ENCODE results near the gene MRTO4.
A peak's percentile ranks its signal among the peaks of the same experiment; 100 is the strongest.
"Not testable (repeated sequence)": the region's sequence is repeated elsewhere in the genome, so short reads cannot be mapped to it uniquely, and the experiment has no call there.

The MRTO4 gene

DNA sequence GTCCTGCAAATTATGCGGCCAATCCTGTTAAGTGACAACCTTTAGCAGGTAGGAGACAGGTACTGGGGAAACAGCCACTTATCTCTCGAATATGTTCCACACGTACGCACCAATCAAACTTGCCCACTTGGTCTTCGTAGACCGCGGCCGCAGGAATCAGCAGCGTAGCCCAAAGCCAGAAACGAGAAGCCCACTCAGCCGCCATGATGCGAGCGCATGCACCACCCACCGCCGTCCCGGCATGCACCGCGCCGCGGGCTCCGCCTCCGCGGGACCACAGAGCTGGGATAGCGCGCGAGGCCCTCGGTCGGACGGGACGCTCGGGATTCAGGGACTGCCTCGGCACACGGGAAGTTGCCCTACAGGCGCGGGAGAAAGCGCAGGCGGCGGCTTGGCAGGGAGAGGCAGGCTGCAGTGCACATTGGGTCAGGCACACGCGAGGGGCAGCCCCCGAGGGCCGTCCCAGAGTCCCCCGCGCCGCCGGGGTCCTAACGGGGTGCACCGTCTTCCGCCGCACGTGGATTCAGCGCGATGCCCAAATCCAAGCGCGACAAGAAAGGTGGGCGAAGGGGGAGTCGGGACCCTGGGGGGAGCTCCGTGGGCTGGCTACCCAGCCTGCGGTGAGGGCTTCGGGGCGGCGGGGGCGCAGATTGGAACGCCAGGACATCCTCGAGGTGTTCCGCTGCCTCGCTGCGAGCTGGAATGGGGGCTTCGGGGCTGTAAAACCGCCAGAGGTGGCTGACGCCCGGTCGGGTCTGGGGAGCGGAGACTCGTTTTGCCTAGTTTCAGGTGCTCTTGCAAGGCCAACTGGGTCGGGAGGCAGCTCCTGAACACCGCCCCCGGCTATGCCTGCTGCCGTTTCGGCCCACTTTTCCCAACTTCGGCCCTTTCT is at the start of gene MRTO4, which contains the start of gene EMC1:
Gene MRTO4, plus strand, starts transcription at position 501 of the 892 bp plus-strand sequence. Its CDS starts 31 bp downstream, at position 532.
Gene EMC1, minus strand, starts transcription at position 220 of the 892 bp plus-strand sequence. Its CDS starts 15 bp downstream, at position 205.
- DNase-seq (ENCODE audit: low read depth in 2 of 2, low spot score in 1 of 2) = peak; percentile 74 to 77

DNA sequence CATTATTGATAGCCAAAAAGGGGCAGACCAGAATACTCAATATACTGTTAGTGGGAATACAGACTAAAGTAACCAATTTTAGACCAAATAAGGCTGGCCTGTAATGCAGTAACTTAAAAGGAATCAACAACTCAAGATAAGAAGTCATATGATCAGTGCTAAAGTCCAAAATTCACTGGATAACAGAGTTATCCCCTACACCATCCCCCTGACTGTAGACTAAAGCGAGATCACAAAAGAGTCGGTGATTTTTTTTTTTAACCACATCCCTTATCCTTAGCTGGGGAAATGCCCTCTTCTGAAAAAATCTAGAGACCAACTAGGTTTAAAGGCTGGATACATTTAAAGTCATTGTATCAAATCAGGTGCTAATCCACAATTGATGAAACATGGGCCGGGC is 49.2 kb upstream of the MRTO4 start:
- no peak for DNase-seq (ENCODE audit: low read depth in 2 of 2, low spot score in 1 of 2)

DNA sequence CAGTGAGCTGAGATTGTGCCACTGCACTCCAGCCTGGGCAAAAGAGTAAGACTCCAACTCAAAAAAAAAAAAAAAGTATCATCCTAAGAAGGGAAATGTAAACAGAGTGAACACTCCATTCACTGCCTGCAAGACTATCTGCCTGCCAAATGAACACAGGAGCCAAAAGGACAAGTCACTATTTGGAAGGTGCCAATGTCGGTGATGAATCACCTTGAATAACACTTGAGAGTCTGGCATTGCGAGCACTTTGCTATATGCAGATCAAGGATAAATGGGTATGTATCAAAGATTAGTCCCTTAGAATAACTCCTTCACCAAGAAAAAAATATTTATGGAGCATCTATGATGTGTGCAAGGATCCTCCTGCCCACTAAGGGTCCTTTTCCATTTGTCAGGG is 48.2 kb upstream of the MRTO4 start:
- no peak for DNase-seq (ENCODE audit: low read depth in 2 of 2, low spot score in 1 of 2)

DNA sequence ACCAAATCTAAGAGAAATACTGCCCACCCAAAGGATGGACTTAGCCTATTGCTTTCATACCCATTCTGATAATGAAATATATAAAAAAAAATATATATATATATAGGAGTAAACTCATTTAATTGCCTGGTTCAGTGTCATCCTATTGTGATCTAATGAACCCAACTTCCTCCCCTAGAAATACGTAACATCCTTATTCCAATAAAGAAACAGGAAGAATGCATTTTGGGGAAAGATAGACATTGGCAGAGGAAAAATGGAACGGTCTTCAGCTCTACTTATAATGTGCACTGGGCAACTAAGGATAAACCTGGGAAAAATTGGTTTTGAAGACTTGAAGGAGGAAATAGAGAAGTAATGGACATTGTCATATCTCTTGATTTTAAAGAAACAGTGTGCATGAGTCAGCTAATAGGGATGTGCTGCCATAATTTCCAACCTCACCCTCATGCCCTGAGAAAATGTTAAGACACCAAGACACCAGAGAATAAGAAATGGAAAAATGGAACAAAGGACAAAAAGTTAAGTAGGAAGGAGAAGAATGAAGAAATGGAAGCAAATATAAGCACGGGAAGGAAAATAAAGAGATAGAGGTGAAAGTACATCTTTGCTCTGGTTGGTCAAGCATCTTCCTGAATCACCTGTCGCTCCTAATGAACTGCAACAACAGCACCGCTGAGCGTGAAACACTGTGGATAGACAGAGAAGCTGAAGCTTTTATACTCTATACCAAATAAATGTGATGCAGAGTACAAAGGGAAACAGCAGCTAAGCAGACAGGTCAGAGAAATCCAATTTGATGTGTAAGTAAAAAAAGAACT is 46.9 kb upstream of the MRTO4 start:
- no peak for DNase-seq (ENCODE audit: low read depth in 2 of 2, low spot score in 1 of 2)

DNA sequence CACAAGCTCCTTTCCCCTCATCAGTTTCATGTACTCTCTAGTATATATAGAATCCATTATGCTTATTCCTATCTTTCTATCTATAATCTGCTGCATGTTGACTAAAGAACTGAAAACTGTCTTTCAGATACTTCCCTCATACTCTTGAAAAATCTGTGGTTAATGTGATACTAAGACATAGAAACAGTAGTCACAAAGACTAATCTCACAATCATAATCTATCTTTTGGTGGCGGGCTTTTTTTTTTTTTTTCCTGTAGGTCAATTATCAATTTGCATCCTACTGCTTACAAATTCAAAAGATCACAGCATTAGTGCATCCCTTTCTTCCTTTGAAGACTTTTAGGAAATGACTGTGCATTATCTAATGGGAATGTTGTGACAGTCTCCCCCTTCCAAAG is 46.2 kb upstream of the MRTO4 start:
- DNase-seq (ENCODE audit: low read depth in 2 of 2, low spot score in 1 of 2) = no peak

DNA sequence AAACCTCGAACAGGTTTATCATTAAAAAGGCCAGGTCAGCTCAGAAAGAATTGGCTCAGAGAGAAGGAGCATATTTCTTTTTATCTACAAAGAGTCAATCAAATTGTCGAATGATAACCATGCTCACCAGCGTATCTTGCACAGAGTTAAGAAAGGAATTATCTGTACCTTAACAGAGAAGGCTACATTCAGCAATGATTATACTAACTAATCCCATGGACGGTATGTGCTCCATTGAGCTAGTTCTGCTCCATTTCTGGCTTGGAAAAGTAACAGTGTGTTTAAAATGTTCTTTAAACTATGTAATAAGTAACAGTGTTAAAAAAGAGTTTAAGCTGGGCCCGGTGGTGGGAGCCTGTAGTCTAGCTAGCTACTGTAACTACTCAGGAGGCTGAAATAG is 45.8 kb upstream of the MRTO4 start:
- DNase-seq (ENCODE audit: low read depth in 2 of 2, low spot score in 1 of 2) = no peak

DNA sequence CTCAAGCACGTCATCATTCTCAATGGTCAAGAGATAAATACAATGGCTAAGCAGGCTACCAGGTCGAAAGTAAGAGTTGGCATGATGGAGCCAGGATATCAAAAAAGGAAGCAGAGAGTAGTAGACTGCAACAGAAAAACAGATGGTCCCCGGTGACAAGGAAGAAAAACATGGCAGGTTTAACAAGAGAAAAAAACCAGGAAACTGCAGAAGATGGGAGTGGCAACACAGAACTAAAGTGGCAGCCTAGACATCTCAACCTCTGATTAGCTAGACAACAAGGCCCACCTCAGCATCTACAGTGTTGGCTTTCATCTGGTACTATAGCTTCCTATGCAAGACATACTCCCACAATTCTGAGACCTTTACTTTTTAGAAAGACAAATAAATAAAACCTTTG is 44.7 kb upstream of the MRTO4 start:
- DNase-seq (ENCODE audit: low read depth in 2 of 2, low spot score in 1 of 2) = no peak

DNA sequence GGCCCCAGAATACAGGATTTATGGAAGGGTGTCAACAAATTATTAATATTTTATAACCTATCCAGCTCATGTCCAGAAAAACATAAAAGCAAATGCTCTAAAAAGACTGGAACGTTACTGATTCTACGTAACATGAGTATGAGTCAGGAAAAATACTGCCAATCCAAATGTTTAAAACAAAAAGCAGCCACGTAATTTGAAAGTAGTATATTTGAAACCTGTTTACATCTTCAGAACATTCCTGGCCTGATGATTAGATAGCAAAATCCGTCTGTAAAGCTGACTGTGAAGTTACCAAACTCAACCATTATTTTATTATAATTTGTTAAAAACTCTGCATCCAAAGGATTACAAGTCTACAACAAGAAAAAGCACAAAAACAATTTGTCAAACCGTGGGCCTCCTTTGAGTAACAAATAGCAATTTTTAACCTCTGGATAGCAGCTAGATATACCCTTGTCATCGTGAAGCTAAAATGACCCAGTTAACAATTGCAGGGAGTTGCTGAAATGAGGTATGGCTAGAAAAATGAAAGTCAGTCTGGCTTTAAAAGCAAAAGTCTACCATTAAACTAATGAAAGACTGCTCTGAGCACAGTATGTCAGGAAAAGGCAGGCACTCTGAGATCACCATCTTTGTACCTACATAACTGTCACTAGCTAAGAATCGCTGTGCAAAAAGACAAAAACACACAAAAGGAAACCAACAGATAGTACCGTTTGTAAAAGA is 42.7 kb upstream of the MRTO4 start:
- DNase-seq (ENCODE audit: low read depth in 2 of 2, low spot score in 1 of 2) = no peak

DNA sequence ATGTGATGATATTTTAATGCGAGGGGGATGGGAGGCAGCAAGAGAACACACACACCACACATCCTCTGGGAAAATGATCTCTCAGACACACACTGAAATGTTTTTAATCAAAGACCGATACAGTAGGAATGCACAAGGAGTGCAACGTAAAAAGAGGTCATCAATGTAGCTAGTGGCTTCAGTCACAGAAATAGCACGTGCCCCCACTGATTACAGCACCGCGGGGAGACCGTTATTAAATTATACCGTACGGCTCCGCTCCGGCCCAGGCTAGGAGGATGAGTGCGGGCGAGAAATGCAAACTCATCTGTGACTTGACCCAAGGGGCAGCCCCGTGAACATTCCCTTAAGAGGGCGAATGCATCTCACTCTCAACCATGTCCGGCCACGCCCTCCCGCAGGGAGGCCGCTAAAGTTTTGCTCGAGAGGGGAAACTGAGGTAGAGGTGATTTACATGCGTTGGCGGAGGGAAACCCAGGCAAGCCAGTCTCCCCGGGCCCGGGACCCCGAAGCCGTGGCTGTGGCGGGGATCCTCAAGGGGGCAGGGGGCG is 42.1 kb upstream of the MRTO4 start:
- DNase-seq (ENCODE audit: low read depth in 2 of 2, low spot score in 1 of 2) = peak in 1 of 2 donors; percentile 5

DNA sequence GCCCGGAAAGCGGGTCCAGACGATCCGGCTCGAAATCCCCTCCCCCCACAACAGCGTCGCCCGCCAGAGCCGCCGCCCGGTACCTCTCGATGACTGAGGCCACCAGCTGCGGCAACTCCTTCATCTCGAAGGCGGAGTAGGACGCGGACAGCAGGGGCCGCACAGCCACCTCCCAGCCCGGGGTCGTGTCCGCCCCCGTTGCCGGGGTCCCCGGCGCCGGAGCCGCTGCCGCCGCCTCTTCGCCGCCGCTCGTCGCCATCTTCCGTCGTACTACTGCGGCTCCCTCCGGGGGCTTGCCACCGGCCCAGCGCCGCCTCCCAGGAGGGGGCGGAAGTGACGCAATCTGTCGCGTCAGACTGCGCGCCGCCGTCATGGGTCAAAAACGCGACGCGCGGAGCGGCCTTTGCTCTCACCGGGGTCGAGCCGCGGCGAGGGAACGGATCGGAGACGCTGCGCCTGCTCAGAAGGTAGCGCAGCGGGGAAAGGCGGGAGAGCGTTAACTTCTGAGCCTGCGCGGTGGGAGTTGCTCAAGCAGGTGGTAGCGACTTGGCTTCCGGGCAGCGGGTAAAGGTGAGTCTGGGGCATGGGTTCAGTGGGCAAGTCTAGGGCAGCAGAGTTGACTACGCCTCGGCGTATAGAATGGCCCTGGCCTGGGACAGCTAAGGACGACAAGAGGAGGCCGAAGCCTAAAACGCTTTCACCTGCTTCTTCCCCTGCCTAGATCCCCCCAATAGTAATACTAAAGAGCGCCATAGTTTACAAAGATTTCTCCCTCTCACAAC is 41.4 kb upstream of the MRTO4 start, which contains the start of gene UBR4:
Gene UBR4, minus strand, starts transcription at position 277 of the 782 bp plus-strand sequence. Its CDS starts 18 bp downstream, at position 259.
- peak; percentile 90 to 95 for DNase-seq (ENCODE audit: low read depth in 2 of 2, low spot score in 1 of 2)

DNA sequence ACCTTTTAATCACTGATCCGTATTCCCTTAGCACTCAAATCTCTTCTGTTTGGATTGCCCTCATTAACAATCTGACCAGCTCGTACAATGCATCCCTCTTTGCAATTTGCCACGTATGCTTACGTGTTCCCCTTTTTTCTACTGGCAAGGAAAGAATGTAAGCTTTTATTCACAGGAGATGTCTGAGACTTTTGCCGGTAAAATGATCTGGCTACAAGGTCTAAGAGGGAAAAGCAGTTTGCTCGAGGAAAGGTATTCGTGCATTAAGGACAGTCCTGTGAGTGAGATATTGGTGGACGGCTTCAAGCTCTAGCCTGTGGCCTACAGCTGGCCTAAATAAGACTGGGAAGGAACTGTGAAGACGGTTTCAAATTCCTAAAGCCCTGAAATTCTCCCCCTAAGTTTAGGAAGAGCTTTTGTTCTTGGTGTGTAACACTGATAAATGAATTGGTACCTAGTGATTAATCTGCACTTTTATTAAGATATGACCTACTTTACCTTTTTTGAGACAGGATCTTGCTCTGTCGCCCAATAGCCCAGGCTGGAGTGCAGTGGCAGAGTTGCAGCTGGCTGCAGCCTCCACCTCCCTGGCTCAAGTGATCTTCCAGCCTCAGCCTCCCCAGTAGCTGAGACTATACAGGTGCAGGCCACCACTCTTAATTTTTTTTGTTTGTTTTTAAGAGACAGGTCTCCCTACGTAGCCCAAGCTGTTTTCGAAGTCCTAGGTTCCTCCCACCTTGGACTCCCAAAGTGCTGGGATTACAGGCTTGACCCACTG is 40.6 kb upstream of the MRTO4 start:
- DNase-seq (ENCODE audit: low read depth in 2 of 2, low spot score in 1 of 2) = no peak

DNA sequence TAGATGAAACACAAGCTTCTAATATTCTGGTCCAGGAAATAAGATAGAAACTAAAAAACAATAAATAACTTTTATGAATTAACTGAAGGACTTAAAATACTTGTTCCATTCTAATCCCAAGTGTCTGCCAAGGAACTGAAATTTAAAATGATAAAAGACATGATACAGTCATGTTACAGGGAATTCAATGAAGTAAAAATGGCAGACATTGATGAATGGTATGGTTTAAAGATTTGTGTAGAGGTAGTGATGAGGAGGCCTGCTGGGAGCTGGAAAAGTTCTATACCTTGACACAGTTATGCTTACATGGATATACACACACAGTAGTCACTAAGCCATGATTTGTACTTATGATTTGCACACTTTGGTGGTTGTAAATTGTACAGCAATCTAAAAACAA is 39.4 kb upstream of the MRTO4 start:
- DNase-seq (ENCODE audit: low read depth in 2 of 2, low spot score in 1 of 2) = no peak

DNA sequence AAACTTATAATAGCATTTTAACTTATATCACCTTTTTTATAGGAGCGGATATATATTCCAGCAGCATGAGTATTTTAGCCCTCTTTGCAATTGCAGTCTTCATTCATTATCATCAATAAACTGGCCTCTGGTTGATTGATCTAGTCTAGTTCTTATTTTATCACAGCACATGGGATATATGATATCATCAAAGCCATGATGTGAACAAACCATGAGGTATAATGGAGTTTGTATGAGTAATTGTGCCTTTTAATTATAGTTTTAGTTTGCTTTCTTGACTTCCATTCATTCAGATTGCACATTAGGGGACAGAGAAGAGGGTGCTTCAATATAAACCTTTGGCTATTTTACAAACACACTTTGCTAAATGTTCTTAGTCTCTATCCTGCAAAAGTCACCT is 38.0 kb upstream of the MRTO4 start:
- no peak for DNase-seq (ENCODE audit: low read depth in 2 of 2, low spot score in 1 of 2)

DNA sequence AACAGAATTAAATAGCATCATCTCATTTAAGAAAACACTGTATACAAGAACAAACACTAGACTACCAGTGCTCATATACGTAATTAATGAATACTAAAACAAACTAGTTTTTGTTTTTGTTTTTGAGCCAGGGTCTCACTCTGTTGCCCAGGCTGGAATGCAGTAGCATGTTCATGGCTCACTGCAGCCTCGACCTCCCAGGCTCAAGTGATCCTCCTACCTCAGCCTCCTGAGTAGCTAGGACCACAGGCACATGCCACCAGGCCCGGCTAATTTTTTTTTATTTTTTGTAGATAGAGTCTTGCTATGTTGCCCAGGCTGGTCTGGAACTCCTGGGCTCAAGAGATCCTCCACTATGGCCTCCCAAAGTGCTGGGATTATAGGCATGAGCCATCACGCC is 35.0 kb upstream of the MRTO4 start:
- DNase-seq (ENCODE audit: low read depth in 2 of 2, low spot score in 1 of 2) = not testable (repeated sequence)

DNA sequence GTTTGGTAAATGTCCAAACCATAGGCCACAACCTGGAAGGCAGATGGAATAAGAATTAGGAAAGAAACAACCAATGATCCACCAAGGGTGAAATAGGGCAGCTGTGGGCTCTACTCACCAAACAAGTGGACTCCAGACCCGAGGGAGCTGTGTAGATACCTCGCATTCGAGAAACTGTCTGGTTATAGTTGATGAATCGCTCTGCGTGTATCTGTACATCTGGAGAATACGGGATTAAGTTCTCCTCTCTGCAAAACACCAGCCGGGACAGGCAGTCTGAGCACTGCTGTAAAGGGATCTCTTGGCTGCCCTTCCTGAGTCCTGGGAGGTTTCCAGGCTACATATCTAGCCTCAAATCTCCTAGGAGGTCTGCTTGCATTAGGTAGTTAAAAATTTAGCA is 32.2 kb upstream of the MRTO4 start:
- DNase-seq (ENCODE audit: low read depth in 2 of 2, low spot score in 1 of 2) = no peak

DNA sequence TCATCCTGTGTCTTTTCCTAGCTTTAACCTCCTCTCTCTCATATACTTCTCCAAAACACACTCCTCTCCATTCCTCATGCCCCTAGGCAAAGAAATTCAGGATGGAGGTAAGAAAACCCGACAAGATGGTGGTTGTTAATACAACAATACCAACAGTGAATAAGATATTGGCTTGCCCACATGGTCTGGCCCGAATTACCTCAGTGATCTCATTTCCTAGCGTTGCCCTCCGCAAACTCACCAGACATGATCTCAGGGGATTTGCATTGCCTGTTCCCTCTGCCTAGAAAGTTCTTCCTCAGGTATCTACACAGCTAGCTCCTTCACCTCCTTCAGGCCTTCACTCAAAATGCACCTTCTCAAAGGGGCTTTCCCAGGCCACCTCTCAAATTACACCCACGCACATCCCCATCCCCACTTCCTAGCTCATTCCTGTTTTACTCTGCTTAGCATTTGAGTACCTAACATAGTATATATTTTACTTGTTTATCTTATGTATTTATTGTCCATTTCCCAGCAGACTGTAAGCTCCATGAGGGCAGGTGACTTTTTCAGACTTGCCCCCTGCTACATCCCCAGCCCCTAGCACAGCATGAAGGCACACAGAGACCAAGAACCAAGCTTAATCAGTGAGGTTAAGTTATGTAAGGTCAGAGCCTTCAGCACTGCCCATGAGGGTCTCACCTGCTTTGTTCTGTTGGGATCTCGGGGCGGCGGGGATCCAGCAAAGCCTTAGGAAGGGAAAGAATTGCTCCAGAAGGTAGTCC is 31.3 kb upstream of the MRTO4 start:
- DNase-seq (ENCODE audit: low read depth in 2 of 2, low spot score in 1 of 2) = no peak

DNA sequence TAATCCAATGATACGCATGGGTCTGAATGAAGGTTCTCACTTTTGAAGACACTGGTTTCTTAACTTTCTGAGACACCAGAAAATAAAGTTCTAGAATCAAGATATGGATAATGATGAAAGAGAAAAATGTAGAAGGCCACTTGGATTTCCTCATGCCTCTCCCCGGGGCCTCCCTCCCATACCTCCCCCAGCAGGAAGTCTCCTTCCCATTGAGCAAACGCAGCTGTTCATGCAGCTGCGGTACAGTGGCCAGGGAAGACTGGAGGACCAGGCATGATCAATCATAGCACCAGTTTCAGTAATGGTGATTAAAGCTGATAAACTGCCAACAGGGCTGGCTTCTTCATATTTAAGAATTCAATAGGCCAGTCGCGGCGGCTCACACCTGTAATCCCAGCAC is 30.6 kb upstream of the MRTO4 start:
- no peak for DNase-seq (ENCODE audit: low read depth in 2 of 2, low spot score in 1 of 2)

DNA sequence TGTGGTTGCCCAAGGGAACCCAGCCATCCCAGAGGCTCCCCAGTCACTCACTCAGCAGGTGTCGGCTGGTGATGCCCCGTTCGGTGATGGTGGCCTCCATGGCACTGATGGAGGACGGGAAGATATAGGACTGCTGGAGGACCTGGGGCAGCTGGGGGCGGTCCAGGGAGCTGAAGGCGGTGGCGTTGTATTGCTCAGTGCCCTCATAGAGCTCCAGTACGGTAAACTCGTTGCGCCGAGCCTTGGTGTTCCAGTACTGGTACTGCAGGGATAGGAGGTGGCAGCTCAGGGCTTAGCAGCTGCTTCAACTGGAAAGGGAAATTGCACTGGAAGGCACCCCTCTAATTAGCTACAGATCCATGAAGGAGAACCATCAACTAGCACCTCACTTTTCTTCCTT is 29.0 kb upstream of the MRTO4 start:
- no peak for DNase-seq (ENCODE audit: low read depth in 2 of 2, low spot score in 1 of 2)

All from stimulated activated CD8-positive, alpha-beta memory T cell treated with anti-CD3 and anti-CD28 coated beads, Interleukin-4, amount 100 ng/mL, for 1 hour (primary cell).